UCSD-AML1 (cell line): Measurements from ENCODE around the gene NFKBIE.

ENCODE experiments used
- DNase-seq: peaks from one replicate; lab custom pipeline; 2025; ENCODE audit not compliant: unreplicated experiment; lab: John Stamatoyannopoulos, UW

The NFKBIE gene

GRCh38 chr6:44298055-44298803, 32.9 kb upstream of the NFKBIE start:
- DNase-seq, result no peak

- no peak for DNase-seq
Observed at GRCh38 chr6:44297063-44298038, 32.0 kb upstream of the NFKBIE start.

- DNase-seq, result no peak
Observed at GRCh38 chr6:44294832-44295791, 29.8 kb upstream of the NFKBIE start.

GRCh38 chr6:44292661-44293365, 27.5 kb upstream of the NFKBIE start:
- no peak for DNase-seq

GRCh38 chr6:44291841-44292240, 26.5 kb upstream of the NFKBIE start:
- no peak for DNase-seq

- no peak for DNase-seq
Observed at GRCh38 chr6:44289726-44290260, 24.4 kb upstream of the NFKBIE start.

- no peak for DNase-seq
Observed at GRCh38 chr6:44286747-44287146, 21.4 kb upstream of the NFKBIE start.

GRCh38 chr6:44286285-44286565, 20.9 kb upstream of the NFKBIE start:
- DNase-seq, result no peak

GRCh38 chr6:44285552-44286284, 20.4 kb upstream of the NFKBIE start:
- no peak for DNase-seq

GRCh38 chr6:44284867-44285266, 19.5 kb upstream of the NFKBIE start:
- no peak for DNase-seq

- DNase-seq, result no peak
Observed at GRCh38 chr6:44284121-44284520, 18.8 kb upstream of the NFKBIE start.

GRCh38 chr6:44278774-44279697, 13.7 kb upstream of the NFKBIE start:
- DNase-seq, result no peak

- no peak for DNase-seq
Observed at GRCh38 chr6:44278315-44278714, 13.0 kb upstream of the NFKBIE start.

GRCh38 chr6:44277763-44278162, 12.4 kb upstream of the NFKBIE start:
- DNase-seq, result no peak

GRCh38 chr6:44276667-44277640, 11.6 kb upstream of the NFKBIE start:
- no peak for DNase-seq

GRCh38 chr6:44275749-44276648, 10.6 kb upstream of the NFKBIE start:
- DNase-seq, result no peak
